HG03442 (cell line): Measurements from ENCODE around the gene GATAD2B.

Experiments
- ATAC-seq: cut with Tn5 transposase; IDR thresholded peaks from one replicate; pipeline ENCODE4 v1.9.1; 2021; ENCODE audit warnings: mild to moderate bottlenecking, moderate library complexity; ENCODE audit not compliant: unreplicated experiment

GATAD2B gene

DNA sequence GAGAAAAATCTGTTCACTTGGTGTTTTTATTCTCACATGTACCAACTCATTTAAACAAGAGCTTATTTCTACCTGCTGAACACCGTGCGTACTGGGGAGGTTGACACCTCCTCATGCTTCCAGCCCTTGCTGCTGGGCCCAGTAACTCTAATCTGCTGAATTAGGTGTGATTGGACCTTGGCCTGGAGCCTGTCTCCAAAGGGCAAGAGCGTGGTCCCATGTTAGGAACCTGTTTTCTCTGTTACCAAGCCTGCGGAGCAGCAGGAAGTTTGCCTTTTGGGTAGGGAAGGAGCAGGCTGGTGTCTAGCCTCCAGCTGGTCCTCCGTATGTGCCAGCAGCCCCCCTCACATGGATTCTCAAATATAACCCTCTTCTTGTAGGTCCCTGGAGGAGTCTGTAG is 158.5 kb downstream of the GATAD2B start:
- no peak for ATAC-seq

DNA sequence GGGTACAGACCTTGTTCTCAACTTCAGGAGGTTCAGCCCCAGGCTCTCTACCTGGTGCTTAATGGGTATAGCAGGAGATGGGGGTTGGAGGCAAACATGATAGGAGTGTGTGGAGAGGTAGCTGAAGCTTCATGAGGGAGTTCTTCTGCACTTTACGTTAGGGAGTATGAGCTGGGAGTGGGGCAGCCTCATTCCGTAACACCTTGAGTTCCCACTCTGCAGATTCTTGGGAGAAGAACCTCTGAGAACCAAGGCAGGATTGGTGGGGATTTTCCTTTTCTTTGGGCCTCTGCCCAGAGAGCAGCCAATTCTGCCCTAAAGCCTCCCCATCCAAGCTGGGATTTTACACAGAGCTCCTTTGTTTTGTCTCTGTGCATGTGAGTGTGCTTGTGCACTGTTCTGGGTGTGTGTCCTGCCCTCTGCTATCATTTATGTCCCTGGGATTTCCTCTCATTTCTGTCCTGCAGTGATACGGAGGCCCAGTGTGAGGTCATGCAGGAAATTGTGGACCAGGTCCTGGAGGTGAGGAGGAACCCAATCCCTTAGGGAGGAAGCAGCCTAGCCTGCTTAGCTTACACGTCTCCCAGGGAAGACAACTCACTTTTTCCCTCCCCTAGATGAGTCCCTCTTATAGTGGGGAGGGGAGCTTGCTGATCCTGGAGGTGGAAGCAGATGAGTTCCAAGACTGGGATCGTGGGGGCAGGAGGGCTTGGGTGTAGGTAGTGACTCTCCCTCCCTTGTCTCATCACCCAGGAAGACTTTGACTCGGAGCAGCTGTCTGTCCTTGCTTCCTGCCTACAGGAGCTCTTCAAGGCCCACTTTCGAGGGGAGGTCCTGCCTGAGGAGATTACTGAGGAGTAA is 159.2 kb downstream of the GATAD2B start:
- ATAC-seq, result no peak

DNA sequence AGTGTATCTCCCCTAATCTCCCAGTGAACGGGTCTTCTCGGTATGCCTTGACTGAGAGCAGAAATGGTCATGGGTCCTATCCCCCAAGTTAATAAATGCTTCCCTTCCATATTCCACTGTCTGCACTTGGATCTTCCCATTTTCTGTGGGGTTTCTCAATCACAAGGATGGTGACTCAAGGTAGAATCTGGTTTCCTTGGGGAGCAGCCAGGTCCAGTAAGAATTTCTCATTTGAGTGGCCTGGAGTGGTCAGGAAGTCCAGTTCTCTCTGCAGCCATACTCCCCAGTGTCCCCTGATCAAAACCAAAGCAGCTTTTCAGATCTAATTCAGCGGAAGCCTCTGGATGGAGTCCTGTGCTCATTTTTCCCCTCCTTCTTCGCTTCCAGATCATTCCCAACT is 162.3 kb downstream of the GATAD2B start:
- no peak for ATAC-seq
